GM21515 (cell line): ENCODE data around the gene XCL1.
A peak's percentile ranks its signal among the peaks of the same experiment; 100 is the strongest.

Experiments used
- ATAC-seq: cut with Tn5 transposase; IDR thresholded peaks from one replicate; pipeline ENCODE4 v1.9.1; 2021; ENCODE audit not compliant: unreplicated experiment

Gene XCL1

DNA sequence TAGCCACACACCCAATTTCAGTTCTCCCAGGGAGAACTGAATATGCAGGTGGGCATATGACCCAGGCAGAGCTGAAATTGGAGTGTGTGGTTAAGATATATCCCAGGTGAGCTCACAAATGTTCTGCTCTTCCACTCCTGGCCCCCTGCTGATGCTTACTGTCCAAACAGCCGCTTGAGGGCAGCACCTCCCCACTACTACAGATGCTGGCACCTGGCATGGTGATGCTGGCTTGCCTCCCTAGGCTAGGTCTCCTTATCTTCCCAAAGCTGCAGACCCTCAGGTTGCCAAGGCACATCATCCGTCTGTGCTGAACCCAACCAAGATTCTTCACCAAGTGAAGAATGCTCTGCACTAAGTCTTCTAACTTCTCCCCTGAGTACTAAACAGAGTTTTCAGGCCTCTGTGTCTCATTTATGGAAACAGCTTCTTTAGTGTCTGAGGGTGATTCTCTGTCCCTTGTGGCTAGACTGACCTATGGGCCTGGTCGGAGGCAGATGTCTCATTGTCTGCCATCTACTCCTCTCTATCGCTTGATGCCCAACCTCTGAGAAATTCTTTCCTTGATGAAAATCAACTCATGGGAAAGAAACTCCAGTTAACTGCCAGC, 27.2 kb downstream of the XCL1 start:
- peak; percentile 83 for ATAC-seq

DNA sequence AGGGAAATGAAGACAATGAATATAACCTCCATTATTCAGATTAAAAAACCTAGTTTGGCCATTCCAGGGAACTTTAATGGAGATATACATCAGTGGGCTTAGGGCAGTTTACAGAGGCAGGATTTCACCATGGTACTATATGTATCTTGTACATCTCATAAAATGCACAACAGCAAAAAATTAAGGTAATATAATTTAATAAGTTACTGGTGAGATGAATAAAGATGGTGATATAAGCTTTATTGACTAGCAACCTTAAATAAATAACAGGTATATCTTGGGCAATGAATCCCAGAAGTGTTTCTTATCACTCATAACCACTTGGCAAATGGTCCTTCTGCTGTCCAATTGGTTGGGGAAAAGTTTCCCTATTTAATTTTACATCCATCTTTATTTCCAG, 29.0 kb downstream of the XCL1 start:
- ATAC-seq: no peak

DNA sequence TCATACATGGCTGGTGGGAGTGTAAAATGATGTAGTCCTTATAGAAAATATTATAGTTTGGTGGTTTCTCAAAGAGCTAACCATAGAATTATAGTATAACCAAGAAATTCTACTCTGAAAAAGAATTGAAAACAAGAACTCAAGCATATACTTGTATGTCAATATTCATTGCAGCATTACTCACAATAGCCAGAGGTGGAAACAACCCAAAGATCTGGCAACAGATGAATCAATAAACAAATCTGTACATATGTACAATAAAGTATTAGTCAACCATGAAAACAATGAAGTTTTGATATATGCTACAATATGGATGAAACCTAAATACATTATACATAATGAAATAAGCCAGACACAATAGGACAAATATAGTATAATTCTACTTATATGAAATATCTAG, 29.7 kb downstream of the XCL1 start:
- ATAC-seq: no peak

DNA sequence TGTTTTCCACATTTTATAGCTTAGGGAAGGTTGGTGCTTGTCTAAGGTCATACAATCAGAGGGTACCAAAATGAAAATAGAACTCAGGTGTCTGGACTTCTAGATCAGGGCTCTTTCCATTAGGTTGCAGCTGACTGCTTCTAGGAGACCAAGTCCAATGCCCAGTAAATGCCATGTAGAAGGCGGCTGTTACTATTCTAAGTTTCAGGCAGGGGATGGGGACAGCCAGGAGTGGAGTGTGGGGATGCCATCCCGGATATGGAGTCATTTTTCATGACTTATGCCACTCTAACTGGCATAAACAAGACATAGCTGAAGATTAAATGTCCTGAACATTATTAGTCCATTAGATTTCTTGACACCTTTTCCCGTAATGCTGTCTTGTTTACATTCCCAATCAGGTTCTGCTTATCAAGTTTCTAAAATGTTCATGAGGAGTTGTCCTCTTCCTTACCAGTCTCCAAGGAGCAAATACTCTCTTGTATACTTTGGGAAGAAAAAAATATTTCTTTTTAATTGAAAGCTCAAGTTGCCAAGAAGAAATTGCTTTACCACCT, 31.5 kb downstream of the XCL1 start:
- no peak for ATAC-seq

DNA sequence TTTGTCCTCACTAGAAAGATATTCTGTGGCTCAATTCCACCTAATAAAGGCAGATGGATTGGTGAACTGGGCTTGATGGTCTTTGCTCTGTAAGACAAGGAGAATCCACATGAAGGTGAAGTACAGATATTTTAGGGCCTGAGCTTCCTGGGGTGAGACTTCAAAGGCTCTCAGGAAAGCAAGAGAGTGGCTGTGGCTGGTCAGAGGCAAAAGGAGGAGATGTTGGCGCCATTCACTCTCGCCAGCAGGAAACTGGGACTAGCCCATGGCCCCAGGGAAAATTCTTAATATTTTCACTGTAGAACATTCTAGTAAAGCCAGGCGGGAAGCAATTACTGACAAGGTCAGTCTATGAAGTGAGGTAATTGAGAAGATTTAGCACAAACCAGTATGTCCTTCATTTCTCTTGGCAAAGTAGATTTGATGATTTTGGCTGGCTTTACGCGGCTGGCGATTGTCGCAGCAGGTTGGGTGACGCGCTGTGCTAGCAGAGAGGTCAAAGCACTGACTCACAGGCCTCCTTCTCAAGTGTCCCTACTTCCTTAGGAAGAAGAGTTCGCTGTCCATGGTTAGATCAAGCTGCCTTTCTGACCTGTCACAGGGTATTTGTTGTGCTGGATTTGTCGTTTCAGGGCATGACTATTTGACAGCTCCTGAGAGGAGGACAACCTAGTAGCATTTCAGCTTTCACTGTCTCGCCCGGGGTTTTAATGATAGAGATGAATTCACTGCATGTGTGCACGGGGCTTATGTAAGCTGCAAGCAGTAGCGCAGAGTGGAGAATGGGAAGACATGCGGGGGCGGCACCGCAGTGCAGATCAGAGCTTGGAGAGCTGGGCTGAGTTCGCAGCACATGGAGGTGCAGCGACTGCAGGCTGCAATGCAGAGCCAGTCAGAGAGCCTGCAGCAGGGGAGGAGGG, 32.7 kb downstream of the XCL1 start:
- ATAC-seq: no peak

DNA sequence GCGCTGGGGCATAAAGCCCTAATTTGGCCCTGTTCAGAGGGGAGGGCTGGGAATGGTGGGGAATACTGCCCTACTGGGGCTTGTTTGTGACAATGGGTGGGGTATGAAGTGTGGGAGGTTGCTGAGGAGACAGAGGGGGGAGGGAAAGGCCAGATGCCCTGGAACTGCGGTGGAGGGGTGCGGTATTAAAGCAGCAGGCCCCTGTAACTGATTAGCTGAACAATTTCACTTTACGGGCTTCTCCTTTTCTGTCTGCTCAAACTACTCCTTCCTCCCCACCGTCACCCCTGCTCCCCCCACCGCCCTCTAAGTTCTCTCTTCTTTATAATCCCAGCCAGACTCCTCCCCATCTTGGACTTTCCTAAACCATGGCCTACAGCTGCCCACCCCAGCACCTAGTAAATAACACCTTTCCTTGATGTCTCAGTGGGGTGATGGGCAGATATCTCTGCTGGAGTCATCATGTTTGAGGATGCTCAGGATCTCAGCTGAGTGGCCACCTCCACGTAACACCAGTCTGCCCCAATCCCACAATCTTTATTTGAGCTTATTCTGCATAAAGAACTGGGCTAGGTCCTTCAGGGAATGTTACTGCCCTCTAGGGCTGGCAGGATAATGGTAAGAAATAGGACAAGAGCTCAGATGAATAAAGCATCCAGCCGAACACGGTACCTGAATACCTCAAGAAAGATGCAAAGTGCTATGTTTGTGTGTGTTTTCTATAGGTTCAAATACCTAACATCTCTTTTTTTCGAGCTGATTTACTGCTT, 33.5 kb downstream of the XCL1 start:
- no peak for ATAC-seq

DNA sequence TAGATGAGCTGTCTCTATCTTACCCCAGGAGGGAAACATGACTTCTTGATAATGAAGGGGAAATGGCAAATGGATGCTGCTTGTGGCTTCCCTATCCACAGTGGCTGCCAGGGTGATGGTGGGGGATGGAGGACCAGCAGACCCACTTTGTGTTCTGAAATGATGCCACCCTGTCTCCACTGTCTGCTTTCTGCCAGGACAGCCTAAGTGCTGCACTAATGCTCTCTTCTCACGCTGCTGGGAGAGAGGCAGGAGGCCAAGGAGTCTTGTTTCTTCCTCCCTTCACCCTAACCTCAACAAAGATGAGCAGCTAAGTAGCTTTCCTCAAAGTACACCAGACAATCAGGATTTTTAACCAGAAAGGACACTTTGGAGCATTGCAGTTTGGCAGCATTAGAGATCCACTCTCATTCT, 36.6 kb downstream of the XCL1 start:
- ATAC-seq: no peak

DNA sequence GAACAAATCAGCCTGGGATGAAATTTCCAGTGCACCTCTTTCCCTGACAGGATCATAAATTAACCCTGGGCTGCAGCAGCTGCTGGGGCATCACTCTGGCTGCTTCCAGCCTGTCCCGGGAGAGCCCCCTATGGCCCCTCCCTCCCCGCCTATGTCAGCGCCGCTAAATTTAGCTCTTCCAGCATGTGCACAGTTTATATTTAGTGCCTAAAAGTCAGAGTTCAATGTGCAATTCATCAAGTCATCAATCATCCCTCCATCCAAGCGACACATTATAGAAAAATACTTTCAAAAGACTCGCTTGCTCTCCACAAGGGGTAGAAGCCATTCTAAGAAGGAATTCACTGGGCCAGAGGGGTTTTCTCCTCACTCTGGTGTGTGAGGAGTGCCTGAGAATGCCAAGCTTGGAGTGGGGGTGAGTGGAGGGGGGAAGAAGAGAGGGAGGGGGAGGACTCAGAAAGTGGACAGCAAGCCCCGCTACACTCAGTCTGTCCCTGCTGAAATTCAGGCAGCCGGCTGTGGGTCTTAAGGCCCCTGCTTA, 37.4 kb downstream of the XCL1 start:
- no peak for ATAC-seq

DNA sequence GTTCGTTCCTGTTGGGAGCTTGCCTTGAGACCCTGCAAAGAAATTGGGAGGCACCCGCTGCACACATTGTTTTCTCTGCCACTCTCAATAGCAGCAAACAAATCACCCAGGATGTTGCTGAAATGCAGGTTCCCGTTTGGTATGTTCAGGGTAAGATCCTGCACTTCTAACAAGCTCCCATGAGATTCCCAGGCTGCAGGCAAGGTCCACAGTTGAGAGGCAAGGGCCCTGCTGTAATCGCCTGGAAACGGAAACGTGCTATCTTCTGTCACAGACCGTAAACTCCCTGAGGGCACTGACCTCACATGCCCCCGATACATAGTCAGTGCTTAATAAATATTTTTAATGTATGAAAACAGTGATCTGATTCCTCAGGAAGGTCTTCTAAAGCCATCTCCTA, 37.8 kb downstream of the XCL1 start:
- no peak for ATAC-seq

DNA sequence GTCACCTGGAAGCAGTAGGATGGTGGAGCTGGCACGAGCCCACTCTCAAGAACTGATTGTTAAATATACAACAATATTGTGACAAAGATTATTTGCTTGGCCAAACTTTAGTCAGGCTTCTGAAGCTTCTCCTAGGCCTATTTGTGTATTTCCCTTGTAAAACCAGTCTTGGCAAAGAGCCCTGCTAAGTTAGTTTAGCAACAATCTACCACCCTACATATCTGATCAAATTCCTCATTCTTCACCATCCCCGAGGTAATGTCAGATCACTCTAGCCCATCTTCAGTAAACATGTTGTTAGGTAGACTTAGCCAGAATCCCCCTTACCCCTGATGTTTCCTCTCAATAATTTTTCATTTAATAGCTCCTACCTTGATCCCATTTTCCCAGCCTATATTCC, 39.6 kb downstream of the XCL1 start:
- ATAC-seq: no peak

DNA sequence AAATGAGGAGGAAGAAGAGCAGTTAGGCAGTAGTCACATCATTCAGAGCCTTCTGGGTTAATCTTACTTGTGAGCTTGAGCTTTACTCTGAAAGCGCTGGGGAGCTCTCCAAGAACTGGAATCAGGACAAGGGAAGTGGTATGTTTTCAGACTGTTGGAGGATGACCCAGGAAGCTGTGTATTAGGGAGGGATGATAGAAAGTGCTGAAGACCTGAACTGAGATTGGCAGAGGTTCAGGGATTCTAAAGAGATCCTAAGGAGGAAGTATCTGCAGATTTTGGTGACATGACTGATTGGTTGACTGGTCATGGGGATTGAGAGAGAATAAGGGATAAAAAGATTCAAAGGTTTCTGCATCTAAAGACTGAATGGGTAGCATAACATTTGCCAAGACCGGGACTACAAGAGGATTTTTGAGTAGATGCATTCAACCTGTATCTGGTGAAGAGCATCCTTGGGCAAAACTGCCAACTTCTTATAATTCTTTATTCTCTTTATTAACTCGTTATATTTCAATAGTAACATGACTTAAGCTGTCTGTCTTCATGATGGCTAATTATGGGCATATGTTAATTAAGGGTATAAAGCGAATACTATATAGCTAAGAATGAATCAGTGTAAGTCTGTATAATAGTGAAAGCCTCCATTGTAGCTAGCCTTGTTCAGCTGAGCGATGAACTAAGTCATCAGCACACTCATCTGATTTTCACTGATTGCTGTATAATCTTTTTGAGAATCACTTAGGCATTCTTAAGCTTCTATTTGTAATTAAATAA, 41.8 kb downstream of the XCL1 start:
- ATAC-seq: no peak

DNA sequence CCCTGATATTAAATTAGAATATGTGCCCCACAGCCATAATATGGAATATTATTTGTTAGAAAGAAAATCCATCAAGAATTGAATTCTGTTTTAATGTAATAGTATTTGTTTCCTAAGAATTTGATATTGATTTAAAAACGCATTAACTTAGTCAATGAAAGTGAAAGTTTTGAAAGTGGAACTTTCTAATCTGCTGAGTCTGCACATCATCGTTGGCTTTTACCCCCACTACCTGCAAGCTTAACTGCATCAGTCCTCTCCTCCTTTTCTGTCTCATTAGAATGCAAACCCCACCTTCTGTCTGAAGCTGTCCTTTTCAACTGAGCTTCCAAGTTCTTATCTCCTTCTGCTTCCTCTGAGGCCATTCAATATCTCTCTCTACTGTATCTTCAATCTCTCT, 42.5 kb downstream of the XCL1 start:
- ATAC-seq: no peak

DNA sequence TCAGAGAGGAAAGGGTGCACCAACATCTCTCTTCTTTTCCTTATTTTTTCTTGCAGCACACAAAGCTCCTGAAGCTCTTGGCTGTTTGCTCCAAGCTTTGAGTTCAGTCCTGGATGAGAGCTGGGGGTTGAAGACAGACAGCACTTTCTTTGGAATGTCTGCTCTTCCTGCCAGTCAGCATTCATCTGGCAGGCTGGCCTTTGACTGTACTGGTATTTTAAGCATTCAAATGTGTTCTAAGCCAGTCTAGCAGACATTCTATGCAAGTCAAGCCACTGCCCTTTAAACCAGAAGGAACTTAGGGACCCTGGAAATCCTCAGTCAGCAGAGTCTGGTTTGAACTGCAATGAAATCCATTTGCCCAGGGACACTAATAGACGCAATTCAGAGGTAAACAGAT, 45.0 kb downstream of the XCL1 start:
- no peak for ATAC-seq

DNA sequence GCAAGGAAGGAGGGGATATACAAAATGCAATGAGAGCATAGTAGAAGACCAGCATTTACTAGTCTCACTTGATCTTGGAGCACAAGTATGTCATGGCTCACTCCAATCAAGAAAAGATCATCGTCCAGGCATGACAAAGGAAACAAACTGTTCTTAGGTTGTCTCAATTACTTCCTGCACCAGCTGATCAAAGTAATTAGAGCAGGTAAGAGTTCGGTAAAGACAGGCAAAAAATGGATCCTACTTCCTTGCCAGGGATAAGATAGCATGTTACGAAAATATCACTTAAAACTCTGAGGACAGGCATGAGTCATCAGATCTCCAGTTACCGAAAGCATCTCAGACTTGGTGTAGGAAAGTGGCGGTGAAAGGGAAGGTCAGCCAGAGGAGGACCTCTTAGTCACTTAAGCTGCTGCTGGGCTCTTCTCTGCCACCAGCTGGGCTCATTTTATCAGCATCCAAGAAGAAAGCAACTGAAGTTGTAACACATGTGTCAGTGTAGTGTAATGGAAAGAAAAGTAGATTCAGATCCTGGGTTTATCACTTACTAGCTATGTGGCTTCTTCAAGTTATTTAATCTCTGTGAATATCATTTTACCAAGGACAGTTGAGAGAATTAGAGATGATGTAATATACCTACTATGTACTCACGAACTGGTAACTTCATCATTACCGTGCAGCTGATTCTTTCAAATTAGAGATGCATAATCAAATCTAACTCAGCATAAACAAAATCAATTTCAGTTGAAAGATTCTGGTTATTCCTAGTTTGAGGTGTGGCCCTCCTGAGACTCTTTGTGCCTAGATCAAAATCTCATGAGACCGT, 46.8 kb downstream of the XCL1 start:
- no peak for ATAC-seq

DNA sequence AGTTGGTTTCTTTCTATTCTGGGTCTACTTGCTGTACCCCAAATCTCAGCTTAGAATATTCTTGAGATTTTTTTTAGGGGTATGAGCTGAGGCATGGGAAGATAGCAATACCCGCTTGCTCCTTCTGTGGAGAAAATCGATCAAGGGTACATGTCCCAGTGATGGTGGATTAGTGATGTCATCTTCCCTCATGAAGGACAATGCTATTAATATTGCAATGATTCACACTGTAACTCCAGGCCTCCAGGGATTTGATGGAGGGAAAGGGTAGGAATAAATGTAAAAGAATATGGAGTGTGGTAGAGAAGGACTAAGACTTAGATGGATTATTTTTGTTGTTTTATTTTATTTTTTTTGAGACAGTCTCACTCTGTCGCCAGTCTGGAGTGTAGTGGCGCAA, 47.4 kb downstream of the XCL1 start:
- no peak for ATAC-seq

DNA sequence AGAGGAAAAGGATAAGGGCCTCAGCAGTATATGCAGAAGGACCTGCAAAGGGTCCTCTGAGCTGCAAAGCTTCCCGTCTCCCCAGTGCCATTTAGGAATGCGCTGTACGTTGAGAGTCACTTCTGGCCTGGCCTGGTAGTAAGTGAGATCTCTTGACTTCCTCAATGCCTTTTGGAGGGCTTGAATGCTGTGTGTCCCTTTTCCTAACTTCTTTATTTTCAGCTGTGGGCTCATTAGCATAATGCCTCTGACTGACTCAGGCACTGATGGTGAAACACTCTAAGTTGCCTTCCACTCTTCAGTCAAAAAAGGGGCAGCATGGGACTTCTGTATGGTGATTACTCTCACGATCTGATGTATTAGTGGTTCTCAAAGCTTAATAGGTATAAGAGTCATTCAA, 49.9 kb downstream of the XCL1 start:
- ATAC-seq: no peak

DNA sequence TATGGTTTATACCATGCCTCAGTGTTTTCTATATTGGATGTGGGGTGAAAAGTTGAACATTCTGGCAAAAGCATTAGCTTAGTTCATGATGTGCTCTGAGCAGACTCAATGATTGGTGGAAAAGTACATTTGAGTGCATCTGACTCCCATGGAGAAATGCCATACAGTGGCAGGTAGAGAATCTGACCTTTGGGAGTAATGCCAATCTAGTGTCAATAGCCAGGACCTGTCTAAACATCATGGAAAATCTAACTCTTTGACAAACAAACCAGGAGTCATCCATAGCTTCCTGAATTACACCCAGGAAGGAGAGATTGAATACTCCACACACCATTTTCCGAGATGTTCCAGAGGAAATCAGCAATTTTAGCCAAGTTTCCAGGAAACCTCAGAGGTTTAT, 51.0 kb downstream of the XCL1 start:
- no peak for ATAC-seq

DNA sequence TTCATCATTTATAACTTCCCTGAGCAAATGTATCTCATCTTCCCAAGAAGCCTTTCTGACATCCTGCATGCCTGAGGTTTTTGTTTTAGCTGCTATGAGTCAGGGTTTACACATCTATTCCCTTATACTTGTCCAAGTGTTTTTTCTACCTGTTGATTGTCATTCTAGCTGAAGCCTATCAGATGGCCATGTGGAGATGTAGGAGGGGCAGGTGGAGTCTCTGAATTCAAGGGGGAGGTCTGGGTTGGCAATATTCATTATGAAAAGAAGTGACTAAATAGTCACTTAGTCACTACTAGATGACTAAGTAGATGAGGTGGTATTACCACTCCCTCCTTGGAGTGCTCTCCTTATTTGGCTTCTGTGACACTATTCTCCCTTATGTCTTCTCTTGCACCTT, 52.4 kb downstream of the XCL1 start:
- ATAC-seq: no peak

DNA sequence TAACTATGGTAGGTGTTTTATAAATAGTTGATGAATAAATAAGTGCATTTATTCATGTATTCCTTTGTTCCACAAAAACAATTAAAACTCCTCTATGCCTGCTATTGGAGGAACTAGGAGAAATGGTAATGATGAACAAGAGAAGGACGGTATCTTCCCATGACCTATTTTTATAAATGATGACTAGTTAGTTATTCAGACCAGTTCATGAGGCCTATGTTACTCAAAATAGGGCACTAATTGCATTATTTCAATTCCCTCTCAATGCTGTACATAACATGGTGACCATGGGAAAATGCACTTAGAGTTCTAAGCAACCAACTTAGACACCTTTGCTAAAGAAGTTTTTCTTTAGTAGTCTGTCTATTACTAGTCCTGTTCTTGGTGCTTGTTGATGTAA, 53.1 kb downstream of the XCL1 start:
- ATAC-seq: no peak
